Erythroblast (primary cell): ENCODE measurements around the gene PHF11.

Source experiments
- GATA1 ChIP-seq: IDR thresholded peaks from 2 replicates; pipeline ENCODE4 v1.6.1; 2011; ENCODE audit warnings: low read depth, mild to moderate bottlenecking, control low read depth, low read length, moderate library complexity
- POLR2A ChIP-seq: IDR thresholded peaks from 2 replicates; pipeline ENCODE4 v1.6.1; 2011; ENCODE audit warnings: mild to moderate bottlenecking, low read length

GRCh38 chr13:49502954-49503353, 7.2 kb downstream of the PHF11 start:
- TF ChIP-seq POLR2A (no peak), GATA1 (no peak)
